ENCODE results near the gene ARMC2. TPM values are rescaled to one million over a fixed set of nuclear protein-coding genes. Genes with fewer than 3 reads are reported as not detected.

ARMC2 gene
- total and polyA plus RNA-seq, 2 of the 8 experiments (the other 6 are each of a cell fraction or from before 2014, with no cell fraction given) = 1.6 to 4.4 TPM

DNA sequence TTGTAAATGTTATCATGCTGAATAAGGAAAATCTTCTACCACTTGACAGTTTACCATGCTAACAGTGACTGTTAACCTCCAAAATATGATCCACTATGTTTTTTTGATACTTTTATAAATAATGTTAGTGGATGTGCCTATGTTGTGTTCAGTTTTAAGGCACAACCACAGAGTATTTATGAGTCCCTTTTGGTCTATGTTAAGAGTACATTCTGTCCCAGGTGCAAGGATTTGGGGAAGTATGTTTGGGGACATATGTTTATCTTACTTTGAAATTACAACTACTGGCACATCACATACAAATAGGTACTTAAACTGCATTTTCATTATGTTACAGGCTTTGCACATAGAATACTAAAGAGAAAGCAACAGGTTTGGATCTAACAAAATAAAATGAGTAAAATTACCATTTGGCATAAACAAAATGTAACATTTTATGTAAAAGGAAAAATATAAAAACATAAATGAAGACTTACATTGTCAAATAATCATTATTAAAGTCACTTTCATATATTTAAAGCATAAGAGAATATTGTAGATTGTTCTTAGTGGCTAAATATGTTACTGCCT is 175.2 kb downstream of the ARMC2 start:
- Histone ChIP-seq H3K14ac (ENCODE audit: insufficient read length) (no peak overlapping the region), H2BK120ac (replicated peaks; ENCODE audit: low read depth, low read length) (no peak overlapping the region), H3K9me3 (ENCODE audit: insufficient read depth in 2 of 2, low read depth in 1 of 2, low read length in 1 of 2) (no peaks in the 10 kb centered on the region), H3K4ac (replicated peaks; ENCODE audit: insufficient read length, low read depth, low read length) (no peak overlapping the region), H2BK20ac (ENCODE audit: low read length) (no peak overlapping the region), H2BK5ac (ENCODE audit: low read depth, low read length) (no peak overlapping the region), H3K4me1 (replicated peaks in 1 of 4; ENCODE audit: control insufficient read depth in 3 of 4, insufficient read depth in 4 of 4, low read length in 3 of 4) (peaks cover 0 to 2% (median 0%) of the 10 kb centered on the region in 4 experiments; a peak in 1 of 7 replicates), H3K27me3 (replicated peaks in 1 of 4; ENCODE audit: control insufficient read depth in 3 of 4, extremely low read depth in 1 of 4, insufficient read depth in 3 of 4, low read length in 3 of 4) (no peaks in the 10 kb centered on the region), H3K56ac (replicated peaks; ENCODE audit: insufficient read length, low read depth, low read length) (no peak overlapping the region), H3K23me2 (ENCODE audit: low read depth, low read length) (no peaks in the 10 kb centered on the region), H2BK15ac (ENCODE audit: low read length) (no peak overlapping the region), H3K79me2 (ENCODE audit: control insufficient read depth in 1 of 2, insufficient read depth in 2 of 2, low read length in 2 of 2) (no peaks in the 10 kb centered on the region), H3K23ac (ENCODE audit: insufficient read length) (no peak overlapping the region), H2AFZ (ENCODE audit: low read length) (no peak overlapping the region), H2BK12ac (ENCODE audit: low read depth, low read length) (no peak overlapping the region), H3K36me3 (ENCODE audit: control insufficient read depth in 2 of 4, insufficient read depth in 4 of 4, low read length in 3 of 4) (no peaks in the 10 kb centered on the region), H3K79me1 (ENCODE audit: low read depth, low read length) (no peaks in the 10 kb centered on the region), H3K4me3 (ENCODE audit: extremely low read depth in 1 of 4, insufficient read depth in 2 of 4, low read depth in 3 of 4, low read length in 4 of 4) (no peak overlapping the region), H4K5ac (ENCODE audit: insufficient read length, low read depth, low read length) (no peak overlapping the region), H3K27ac (ENCODE audit: low read depth, low read length) (no peak overlapping the region), H4K8ac (ENCODE audit: extremely low read depth, insufficient read depth, low read length) (no peak overlapping the region), H3K9ac (replicated peaks in 1 of 4; ENCODE audit: extremely low read depth in 1 of 4, low read depth in 3 of 4, low read length in 3 of 4) (no peak overlapping the region), H3K18ac (ENCODE audit: extremely low read depth, low read length) (no peak overlapping the region), H4K20me1 (replicated peaks in 1 of 2; ENCODE audit: control insufficient read depth in 1 of 2, insufficient read depth in 2 of 2, low read length in 2 of 2) (no peaks in the 10 kb centered on the region), H3K4me2 (ENCODE audit: insufficient read depth in 1 of 2, low read depth in 2 of 2, low read length in 2 of 2) (no peak overlapping the region), H4K91ac (replicated peaks; ENCODE audit: insufficient read length, low read length) (no peak overlapping the region), H2AK5ac (ENCODE audit: low read depth, low read length) (no peak overlapping the region)
- ChIA-PET CTCF (ENCODE audit: partially characterized antibody) (no interaction called here), POLR2A (ENCODE audit: partially characterized antibody) (no interaction called here)
- DNase-seq (ENCODE audit: low read depth in 1 of 2, low spot score in 2 of 2) = no peak
- no peak for FAIRE-seq
- TF ChIP-seq CBX5 (IDR thresholded peaks at IDR 0.05; ENCODE audit: low read depth, low read length) (no peak), KDM4A (IDR thresholded peaks at IDR 0.05; ENCODE audit: low read depth, low read length, severe bottlenecking) (no peak)

Small RNA genes within 50 kb of the gene (small RNA-seq; reads per million reads assigned to genes)
- not detected for gene AL445189.2 (ENCODE audit: insufficient read depth)
- gene Z95118.1 (ENCODE audit: insufficient read depth) = not detected

Other genes with a start within 250 kb of the ARMC2 start
- 15.0 and 15.6 TPM in 2 replicates for gene SESN1, start 246.4 kb downstream of the ARMC2 start, total RNA-seq (2021; fragmentation: NEBNext Ultra II Directional; extraction: Animal tissue kit (Norgen Biotek cat#: 25700))
- gene SESN1, start 246.4 kb downstream of the ARMC2 start, polyA plus RNA-seq (2011; rRNA removed) = 9.1 and 12.8 TPM in 2 replicates
- 11.5 and 14.3 TPM in 2 replicates for gene CEP57L1, start 247.1 kb downstream of the ARMC2 start, total RNA-seq (2021; fragmentation: NEBNext Ultra II Directional; extraction: Animal tissue kit (Norgen Biotek cat#: 25700))
- gene CEP57L1, start 247.1 kb downstream of the ARMC2 start, polyA plus RNA-seq (2011; rRNA removed) = 3.6 and 3.7 TPM in 2 replicates

Measured in H1 (cell line).